Urothelium cell line (cell line): ENCODE data around the gene POM121.
"Not testable (repeated sequence)": the region's sequence is repeated elsewhere in the genome, so short reads cannot be mapped to it uniquely, and the experiment has no call there.

ENCODE experiments used
- DNase-seq: peaks from one replicate; pipeline ENCODE4 v3.0.0; 2011; ENCODE audit warnings: low spot score, mixed read lengths
- FAIRE-seq: peaks from 2 replicates; lab custom pipeline; 2011; peaks lifted over from hg19 to GRCh38; lab: Jason Lieb, UNC

Gene POM121

GRCh38 chr7:72948714-72949113, 23.8 kb downstream of the POM121 start:
- not testable (repeated sequence) for FAIRE-seq, DNase-seq

DNA sequence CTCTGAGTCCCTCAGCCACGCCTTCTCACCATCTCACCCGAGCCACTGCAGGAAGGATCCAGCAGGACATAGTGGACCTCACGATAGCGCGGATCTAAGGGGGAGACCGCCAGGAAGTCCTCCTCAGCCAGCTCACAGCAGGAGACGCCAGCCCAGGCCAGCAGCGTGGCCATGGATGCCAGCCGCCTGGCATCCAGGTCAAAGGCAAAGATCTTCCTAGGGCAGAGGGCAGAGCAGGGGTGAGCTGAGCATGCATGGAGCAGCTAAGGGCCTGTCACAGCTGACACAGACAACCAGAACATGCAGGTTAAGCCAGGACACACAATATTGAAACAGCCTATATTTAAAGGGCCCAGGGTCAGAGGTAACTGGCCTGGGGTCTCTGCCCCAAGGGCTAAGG, 24.4 kb downstream of the POM121 start:
- FAIRE-seq, DNase-seq: not testable (repeated sequence)

DNA sequence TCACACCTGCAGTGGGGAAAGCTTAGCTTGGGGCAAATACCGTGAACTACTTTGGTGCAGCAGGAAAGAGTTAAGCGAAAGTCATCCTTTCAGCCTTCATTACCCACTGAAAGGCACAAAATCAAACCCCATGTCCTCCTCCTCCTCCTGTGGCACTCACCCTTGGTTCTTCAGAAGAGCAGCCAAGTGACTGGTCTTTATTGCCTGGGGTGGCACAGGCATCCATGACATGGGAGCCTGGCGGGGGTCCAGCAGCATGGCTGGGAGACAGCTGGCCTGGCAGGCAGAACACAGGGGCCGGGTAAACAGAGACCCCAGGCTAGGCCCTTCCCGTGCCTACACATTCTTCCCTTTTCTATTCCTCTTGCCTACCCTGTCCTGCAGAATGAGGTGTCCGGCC, 24.8 kb downstream of the POM121 start:
- FAIRE-seq, DNase-seq: not testable (repeated sequence)

GRCh38 chr7:72950432-72950831, 25.5 kb downstream of the POM121 start:
- FAIRE-seq, DNase-seq: not testable (repeated sequence)

GRCh38 chr7:72953901-72954562, 29.1 kb downstream of the POM121 start:
- not testable (repeated sequence) for DNase-seq, FAIRE-seq

DNA sequence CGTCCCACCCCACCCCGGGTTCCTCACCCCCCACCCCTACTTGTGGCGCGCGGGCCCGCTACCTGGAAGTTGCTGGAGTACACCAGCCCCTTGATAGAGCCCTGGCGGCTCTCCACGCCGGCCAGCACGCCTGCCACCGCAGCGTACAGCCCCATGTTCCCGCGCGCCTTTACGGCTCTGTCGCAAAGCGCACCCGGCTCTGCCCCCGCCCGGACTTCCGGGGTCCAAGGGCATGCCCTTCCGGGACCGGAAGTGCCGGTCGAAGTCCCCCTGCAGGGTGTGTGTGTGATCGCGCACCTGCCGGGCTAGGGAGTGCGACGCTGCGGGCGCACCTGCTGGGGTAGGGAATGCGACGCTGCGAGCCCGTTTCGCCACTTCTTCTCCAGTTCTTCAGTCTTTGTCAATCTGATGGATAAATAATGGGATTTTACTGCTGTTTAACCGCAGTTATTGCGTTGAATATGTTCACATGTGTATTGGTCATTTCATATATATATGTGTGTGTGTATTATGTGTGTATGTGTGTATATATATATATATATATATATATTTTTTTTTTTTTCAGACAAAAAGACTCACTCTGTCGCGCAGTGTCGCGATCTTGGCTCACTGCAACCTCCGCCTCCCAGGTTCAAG, 29.8 kb downstream of the POM121 start:
- not testable (repeated sequence) for FAIRE-seq, DNase-seq

- not testable (repeated sequence) for FAIRE-seq, DNase-seq
These were observed 35.1 kb downstream of the POM121 start for GRCh38 chr7:72960029-72960428.

GRCh38 chr7:72960626-72961345, 35.9 kb downstream of the POM121 start:
- DNase-seq, FAIRE-seq: not testable (repeated sequence)

- DNase-seq, FAIRE-seq: not testable (repeated sequence)
These were observed 36.4 kb downstream of the POM121 start for GRCh38 chr7:72961346-72961650.

- DNase-seq, FAIRE-seq: not testable (repeated sequence)
These were observed 38.2 kb downstream of the POM121 start for GRCh38 chr7:72963056-72963455.

DNA sequence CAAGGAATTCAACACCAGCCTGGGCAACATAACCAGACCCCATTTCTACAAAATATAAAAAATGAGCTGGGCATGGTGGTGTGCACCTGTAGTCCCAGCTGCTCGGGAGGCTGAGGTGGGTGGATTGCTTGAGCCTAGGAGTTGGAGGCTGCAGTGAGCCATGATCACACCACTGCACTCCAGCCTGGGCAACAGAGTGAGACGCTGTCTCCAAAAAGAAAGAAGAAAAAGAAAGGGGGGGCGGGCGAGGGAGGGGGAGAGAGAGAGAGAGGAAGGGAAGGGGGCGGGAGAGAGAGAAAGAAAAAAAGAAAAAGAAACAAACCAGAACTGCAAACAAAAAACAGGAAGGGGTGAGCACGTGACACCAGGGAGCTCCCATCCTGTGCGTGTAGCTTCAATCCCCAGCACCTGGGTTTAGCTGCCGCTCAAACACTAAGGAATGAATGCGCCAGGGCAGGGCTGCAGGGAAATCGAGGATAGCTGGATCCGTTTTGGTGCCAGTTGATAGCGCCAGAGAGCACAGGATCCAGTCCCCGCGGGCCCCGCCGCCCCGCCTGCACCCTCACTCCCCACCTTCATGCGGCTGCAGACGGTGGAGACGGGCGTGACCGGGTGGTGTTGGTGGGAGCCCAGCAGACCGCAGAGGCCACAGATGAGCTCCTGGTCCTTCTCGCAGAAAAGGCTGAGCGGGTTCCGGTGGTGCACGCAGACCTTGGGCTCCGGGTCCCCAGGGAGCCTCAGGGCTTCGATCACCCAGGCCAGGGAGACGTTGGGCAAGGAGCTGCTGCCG, 40.5 kb downstream of the POM121 start:
- not testable (repeated sequence) for FAIRE-seq

GRCh38 chr7:72966892-72967291, 42.0 kb downstream of the POM121 start:
- DNase-seq, FAIRE-seq: not testable (repeated sequence)

More for the DNA sequence above, 40.5 kb downstream of the POM121 start:
- not testable (repeated sequence) for DNase-seq

DNA sequence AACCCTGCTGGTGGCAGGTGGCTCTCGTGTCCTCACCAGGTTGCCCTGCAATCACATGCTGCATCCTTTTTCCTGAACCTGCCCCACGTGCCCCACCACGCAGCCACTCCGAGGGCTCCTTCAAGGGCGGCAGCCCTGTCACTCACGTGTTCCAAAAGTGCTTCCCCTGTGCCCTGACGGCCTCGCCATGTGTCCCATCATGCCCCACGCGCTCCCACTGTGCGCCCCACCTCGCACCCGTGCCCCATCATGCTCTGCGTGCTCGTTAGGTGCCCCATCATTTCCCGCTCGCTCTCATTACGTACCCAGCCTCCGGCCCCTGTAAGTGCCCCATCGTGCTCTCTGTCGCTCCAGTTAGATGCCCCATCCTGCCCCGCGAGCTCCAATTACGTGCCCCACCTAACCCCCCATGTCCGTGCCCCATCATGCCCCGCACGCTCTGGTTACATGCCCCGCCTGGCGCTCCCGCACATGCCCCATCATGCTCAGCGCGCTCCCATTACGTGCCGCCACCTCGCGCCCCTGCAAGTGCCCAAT, 44.2 kb downstream of the POM121 start, which contains the start of gene TRIM74:
Gene TRIM74 (minus strand): TSS at position 487 of the 537 bp plus-strand sequence. CDS start 3,309 bp downstream, outside the sequence.
- DNase-seq, FAIRE-seq: not testable (repeated sequence)

DNA sequence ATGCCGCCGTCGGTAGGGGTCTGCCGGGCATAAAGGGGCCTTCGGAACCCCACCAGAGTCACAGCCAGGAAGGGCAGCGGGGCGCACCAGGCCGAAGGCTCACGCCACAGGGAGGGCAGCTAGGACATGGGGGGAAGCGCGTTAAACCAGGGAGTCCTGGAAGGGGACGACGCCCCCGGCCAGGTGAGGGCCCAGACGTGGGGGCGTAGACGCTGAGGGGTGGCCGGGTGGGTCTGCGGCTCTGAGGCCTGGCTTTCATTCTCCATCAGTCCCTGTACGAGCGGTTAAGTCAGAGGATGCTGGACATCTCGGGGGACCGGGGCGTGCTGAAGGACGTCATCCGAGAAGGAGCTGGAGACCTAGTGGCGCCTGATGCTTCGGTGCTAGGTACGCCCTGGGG, 44.8 kb downstream of the POM121 start:
- FAIRE-seq, DNase-seq: not testable (repeated sequence)

DNA sequence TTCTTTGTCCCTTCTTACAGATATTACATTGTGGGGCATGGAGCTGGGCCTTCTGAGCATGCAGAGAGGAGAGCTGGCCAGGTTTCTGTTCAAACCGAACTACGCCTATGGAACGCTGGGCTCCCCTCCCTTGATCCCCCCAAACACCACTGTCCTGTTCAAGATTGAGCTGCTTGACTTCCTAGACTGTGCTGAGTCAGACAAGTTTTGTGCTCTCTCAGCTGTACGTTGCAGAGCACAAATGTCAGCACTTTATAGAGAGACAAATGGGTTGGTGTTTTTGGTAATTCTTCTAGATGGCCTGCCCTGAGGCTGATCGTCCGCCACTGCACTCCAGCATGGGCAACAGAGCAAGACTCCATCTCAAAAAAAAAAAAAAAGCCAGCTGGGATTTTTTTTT, 46.6 kb downstream of the POM121 start:
- DNase-seq, FAIRE-seq: not testable (repeated sequence)

DNA sequence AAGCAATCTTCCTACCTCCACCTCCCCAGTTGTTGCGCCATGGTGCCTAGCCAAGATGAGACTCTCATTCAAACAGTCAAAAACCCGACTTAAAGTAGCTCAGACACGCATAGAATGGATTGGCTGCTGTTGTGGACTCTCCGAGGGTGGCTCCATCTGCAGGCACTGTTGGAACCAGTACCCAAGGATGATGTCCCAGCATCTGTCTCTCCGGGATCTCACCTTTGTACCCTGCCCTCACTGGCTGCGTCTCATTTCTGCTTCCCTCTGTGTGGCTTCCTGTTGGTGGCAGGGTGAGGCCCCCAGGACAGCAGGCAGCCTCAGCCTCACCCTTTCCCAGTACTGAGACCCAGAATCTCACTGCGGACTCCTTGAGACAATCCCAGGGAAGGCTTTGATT, 49.9 kb downstream of the POM121 start:
- DNase-seq, FAIRE-seq: not testable (repeated sequence)

DNA sequence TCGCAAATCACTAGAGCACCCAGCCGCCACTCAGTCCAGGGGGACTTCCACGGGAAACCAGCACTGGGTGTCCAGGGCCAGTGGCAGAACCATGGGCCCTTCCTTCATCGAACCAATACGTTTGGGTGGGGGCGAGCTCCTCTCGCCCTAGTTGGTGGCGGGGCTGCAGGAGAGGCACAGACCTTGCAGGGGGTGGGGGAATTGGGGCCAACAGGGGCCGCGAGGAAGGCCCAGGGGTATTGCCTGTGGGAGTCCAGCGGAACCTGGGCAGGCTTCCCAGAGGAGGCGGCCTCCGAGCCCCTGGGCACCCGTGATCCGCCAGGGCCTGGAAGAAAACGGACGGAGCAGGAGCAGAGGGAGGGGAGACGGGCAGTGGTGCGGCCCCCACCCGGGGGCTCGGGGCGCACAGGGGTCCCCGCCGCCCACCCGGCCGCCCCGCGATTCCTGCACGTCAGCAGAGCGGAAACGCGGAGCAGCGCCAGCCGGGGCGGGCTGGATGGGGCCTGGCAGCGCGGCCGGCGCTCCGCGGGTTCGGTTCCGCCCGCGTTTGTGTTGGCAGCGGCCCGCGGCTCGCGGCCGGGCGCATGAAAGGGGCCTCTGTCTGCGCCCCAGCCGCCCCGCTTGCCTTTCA, 50.9 kb downstream of the POM121 start:
- not testable (repeated sequence) for FAIRE-seq, DNase-seq

DNA sequence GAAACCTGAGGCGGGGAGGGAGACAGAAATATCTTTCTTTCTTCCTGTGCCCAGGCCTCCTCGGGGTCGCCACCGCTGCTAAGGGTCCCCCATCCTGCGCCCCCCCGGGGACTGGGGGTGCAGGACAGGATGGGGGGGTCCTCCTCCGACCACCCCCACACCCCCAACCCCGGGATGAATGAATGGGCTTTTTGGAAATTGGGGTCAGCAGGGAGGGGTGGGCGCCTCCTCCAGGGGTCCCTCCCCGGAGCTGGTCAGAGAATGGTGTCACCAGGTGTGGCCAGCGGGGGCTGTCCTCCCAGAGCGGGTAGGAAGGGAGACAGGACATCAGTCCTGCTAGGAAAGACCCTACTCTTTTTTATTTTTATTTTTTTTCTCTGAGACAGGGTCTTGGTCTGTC, 51.5 kb downstream of the POM121 start:
- not testable (repeated sequence) for FAIRE-seq

GRCh38 chr7:72980382-72980781, 55.5 kb downstream of the POM121 start:
- FAIRE-seq, DNase-seq: not testable (repeated sequence)

More for the DNA sequence above, 51.5 kb downstream of the POM121 start:
- not testable (repeated sequence) for DNase-seq

- DNase-seq, FAIRE-seq: not testable (repeated sequence)
These were observed 57.2 kb downstream of the POM121 start for GRCh38 chr7:72982084-72982483.
